GM23338 (cell line): ENCODE measurements around the gene DNAJB6.

ENCODE experiments used
- CREB1 ChIP-seq: fragments of 250-450 bp; sonication (Bioruptor Pico); IDR thresholded peaks from 2 replicates; pipeline ENCODE4 v1.5.0; 2020; ENCODE audit warnings: low read depth, mild to moderate bottlenecking, moderate library complexity
- EZH2 ChIP-seq: fragments of 200-600 bp; sonication (generic); IDR thresholded peaks from one replicate; pipeline ENCODE4 v1.8.0; 2017; ENCODE audit warnings: antibody characterized with exemption, mild to moderate bottlenecking, low read depth; ENCODE audit not compliant: unreplicated experiment
- POLR2AphosphoS5 ChIP-seq: IDR thresholded peaks from 2 replicates; pipeline ENCODE4 v1.6.1; 2016; ENCODE audit warnings: antibody characterized with exemption, low read depth
- TF ChIP-seq, protein P1 (sequence below): IDR thresholded peaks from one replicate; pipeline ENCODE4 v1.6.1; 2018; ENCODE audit warnings: antibody characterized with exemption; ENCODE audit not compliant: unreplicated experiment
- TF ChIP-seq, protein P2 (sequence below), 2 experiments: fragments of 200-600 bp in 1 of 2; sonication (generic) in 1 of 2; conservative IDR thresholded peaks; 2 replicates each; pipeline versions ENCODE4 v1.5.1 to v1.6.1; 2016 to 2017; ENCODE audit warnings: antibody characterized with exemption in 2 of 2, low read depth in 2 of 2, mild to moderate bottlenecking in 2 of 2, moderate library complexity in 1 of 2

DNA sequence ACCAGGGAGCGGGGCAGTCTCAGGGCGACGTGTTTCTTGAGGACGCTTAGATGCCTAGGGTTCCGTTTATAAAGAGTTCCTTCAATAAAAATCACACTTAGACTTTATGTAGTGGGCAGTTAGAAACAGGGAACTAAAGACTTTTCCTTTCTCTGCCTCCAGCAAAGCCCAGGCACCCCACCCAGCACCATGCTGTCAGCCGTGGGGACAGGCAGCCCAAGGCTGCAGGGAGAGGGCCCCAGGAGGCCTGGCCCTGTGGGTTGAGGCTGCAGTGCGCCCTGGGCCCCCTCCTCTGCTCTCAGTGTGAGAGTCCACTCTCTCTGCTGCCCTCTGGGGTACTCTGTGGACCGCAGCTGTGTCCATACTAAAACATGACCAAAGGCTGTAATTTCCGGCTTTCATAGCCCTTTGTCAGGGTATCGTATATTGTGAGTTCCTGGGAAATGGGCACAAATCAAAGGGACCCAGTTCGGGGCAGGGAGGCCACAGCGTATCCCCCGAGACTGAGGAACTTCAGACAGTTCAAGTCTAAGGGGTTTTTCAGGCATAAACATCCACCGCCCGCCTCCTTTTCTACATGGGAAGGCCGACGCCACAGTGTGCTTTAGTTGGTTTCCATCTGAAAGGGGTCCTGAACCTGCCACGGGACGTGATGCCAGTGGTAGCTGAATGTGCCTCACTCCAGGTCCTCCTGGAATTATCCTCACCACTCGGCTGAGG lies 59.7 kb downstream of the DNAJB6 start:
- TF ChIP-seq, protein P1, sequence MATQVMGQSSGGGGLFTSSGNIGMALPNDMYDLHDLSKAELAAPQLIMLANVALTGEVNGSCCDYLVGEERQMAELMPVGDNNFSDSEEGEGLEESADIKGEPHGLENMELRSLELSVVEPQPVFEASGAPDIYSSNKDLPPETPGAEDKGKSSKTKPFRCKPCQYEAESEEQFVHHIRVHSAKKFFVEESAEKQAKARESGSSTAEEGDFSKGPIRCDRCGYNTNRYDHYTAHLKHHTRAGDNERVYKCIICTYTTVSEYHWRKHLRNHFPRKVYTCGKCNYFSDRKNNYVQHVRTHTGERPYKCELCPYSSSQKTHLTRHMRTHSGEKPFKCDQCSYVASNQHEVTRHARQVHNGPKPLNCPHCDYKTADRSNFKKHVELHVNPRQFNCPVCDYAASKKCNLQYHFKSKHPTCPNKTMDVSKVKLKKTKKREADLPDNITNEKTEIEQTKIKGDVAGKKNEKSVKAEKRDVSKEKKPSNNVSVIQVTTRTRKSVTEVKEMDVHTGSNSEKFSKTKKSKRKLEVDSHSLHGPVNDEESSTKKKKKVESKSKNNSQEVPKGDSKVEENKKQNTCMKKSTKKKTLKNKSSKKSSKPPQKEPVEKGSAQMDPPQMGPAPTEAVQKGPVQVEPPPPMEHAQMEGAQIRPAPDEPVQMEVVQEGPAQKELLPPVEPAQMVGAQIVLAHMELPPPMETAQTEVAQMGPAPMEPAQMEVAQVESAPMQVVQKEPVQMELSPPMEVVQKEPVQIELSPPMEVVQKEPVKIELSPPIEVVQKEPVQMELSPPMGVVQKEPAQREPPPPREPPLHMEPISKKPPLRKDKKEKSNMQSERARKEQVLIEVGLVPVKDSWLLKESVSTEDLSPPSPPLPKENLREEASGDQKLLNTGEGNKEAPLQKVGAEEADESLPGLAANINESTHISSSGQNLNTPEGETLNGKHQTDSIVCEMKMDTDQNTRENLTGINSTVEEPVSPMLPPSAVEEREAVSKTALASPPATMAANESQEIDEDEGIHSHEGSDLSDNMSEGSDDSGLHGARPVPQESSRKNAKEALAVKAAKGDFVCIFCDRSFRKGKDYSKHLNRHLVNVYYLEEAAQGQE, result no peak
- TF ChIP-seq, protein P2, sequence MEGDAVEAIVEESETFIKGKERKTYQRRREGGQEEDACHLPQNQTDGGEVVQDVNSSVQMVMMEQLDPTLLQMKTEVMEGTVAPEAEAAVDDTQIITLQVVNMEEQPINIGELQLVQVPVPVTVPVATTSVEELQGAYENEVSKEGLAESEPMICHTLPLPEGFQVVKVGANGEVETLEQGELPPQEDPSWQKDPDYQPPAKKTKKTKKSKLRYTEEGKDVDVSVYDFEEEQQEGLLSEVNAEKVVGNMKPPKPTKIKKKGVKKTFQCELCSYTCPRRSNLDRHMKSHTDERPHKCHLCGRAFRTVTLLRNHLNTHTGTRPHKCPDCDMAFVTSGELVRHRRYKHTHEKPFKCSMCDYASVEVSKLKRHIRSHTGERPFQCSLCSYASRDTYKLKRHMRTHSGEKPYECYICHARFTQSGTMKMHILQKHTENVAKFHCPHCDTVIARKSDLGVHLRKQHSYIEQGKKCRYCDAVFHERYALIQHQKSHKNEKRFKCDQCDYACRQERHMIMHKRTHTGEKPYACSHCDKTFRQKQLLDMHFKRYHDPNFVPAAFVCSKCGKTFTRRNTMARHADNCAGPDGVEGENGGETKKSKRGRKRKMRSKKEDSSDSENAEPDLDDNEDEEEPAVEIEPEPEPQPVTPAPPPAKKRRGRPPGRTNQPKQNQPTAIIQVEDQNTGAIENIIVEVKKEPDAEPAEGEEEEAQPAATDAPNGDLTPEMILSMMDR (conservative IDR thresholded peaks at IDR 0.05; ENCODE audit: low read depth in 2 of 2), result 0 out of 4 replicates have a peak, but pooled peaks of 1 of the 2 experiments have one; percentile 0
- TF ChIP-seq POLR2AphosphoS5 (no peak), CREB1 (CRISPR knock-in tag) (no peak), EZH2 (no peak)
